H9 (cell line): Measurements from ENCODE around the gene CCDC93. TPM values are rescaled to one million over a fixed set of nuclear protein-coding genes. Genes with fewer than 3 reads are reported as not detected.

Source experiments
- DNase-seq: peaks from one replicate; pipeline ENCODE4 v3.0.0-alpha.2; 2017
- H2AFZ ChIP-seq: one replicate; pipeline ENCODE4 v1.6.1; 2013; ENCODE audit warnings: mild to moderate bottlenecking, low read length, control low read depth, moderate library complexity
- H2AK5ac ChIP-seq: 2 replicates; pipeline ENCODE4 v1.6.1; 2013; ENCODE audit warnings: low read length, control low read depth, mixed read lengths; ENCODE audit not compliant: insufficient read length
- H2BK120ac ChIP-seq: one replicate; pipeline ENCODE4 v1.6.1; 2013; ENCODE audit warnings: low read depth, mild to moderate bottlenecking, low read length, control low read depth, inconsistent platforms; ENCODE audit not compliant: poor library complexity, severe bottlenecking
- H2BK12ac ChIP-seq: 2 replicates; pipeline ENCODE4 v1.6.1; 2013; ENCODE audit warnings: low read length, control low read depth, mixed read lengths, low read depth; ENCODE audit not compliant: insufficient read length
- H2BK15ac ChIP-seq: 2 replicates; pipeline ENCODE4 v1.6.1; 2013; ENCODE audit warnings: low read depth, low read length, control low read depth
- H2BK20ac ChIP-seq: one replicate; pipeline ENCODE4 v1.6.1; 2013; ENCODE audit warnings: low read depth, mild to moderate bottlenecking, low read length, control low read depth, inconsistent platforms; ENCODE audit not compliant: poor library complexity, severe bottlenecking
- H2BK5ac ChIP-seq: 2 replicates; pipeline ENCODE4 v1.6.1; 2013; ENCODE audit warnings: low read length, control low read depth, mixed read lengths; ENCODE audit not compliant: insufficient read length
- H3K14ac ChIP-seq: 2 replicates; pipeline ENCODE4 v1.6.1; 2013; ENCODE audit warnings: low read length, control low read depth; ENCODE audit not compliant: insufficient read depth
- H3K18ac ChIP-seq: 2 replicates; pipeline ENCODE4 v1.6.1; 2013; ENCODE audit warnings: low read depth, mild to moderate bottlenecking, mixed read lengths, low read length, control low read depth; ENCODE audit not compliant: insufficient read length
- H3K23ac ChIP-seq: 2 replicates; pipeline ENCODE4 v1.6.1; 2013; ENCODE audit warnings: low read length, control low read depth, mixed read lengths, low read depth; ENCODE audit not compliant: insufficient read length
- H3K23me2 ChIP-seq: 2 replicates; pipeline ENCODE4 v1.6.1; 2013; ENCODE audit warnings: low read depth, mild to moderate bottlenecking, mixed read lengths, low read length, control low read depth; ENCODE audit not compliant: insufficient read length, poor library complexity, severe bottlenecking
- H3K27ac ChIP-seq: 2 replicates; pipeline ENCODE4 v1.5.1; 2013; ENCODE audit warnings: low read length, control low read depth, mixed read lengths, low read depth; ENCODE audit not compliant: insufficient read length
- H3K27me3 ChIP-seq: 2 replicates; pipeline ENCODE4 v1.6.1; 2013; ENCODE audit warnings: low read length, control low read depth, inconsistent platforms; ENCODE audit not compliant: insufficient read depth
- H3K4ac ChIP-seq: 2 replicates; pipeline ENCODE4 v1.6.1; 2013; ENCODE audit warnings: low read depth, mild to moderate bottlenecking, control low read depth, inconsistent platforms, low read length, moderate library complexity
- H3K4me1 ChIP-seq: 2 replicates; pipeline ENCODE4 v1.6.1; 2013; ENCODE audit warnings: low read length, control low read depth, inconsistent platforms; ENCODE audit not compliant: insufficient read depth
- H3K4me2 ChIP-seq: 2 replicates; pipeline ENCODE4 v1.6.1; 2013; ENCODE audit warnings: low read length, control low read depth, mixed read lengths; ENCODE audit not compliant: insufficient read length, insufficient read depth
- H3K56ac ChIP-seq: 2 replicates; pipeline ENCODE4 v1.6.1; 2013; ENCODE audit warnings: low read depth, mild to moderate bottlenecking, mixed read lengths, low read length, control low read depth; ENCODE audit not compliant: insufficient read length
- H3K79me1 ChIP-seq: 2 replicates; pipeline ENCODE4 v1.6.1; 2013; ENCODE audit warnings: low read depth, mild to moderate bottlenecking, moderate library complexity, low read length, control low read depth, inconsistent platforms; ENCODE audit not compliant: insufficient read depth, poor library complexity, severe bottlenecking
- H3K79me2 ChIP-seq: 2 replicates; pipeline ENCODE4 v1.6.1; 2013; ENCODE audit warnings: low read length, control low read depth, inconsistent platforms; ENCODE audit not compliant: insufficient read depth
- H3K9ac ChIP-seq: 2 replicates; pipeline ENCODE4 v1.6.1; 2013; ENCODE audit warnings: low read length, control low read depth, mixed read lengths; ENCODE audit not compliant: insufficient read length; ENCODE audit errors: extremely low read depth
- H3K9me3 ChIP-seq: one replicate; pipeline ENCODE4 v1.6.1; 2013; ENCODE audit warnings: low read depth, low read length, inconsistent platforms; ENCODE audit not compliant: control insufficient read depth
- H3T11ph ChIP-seq: one replicate; pipeline ENCODE4 v1.6.1; 2013; ENCODE audit warnings: mild to moderate bottlenecking, low read length, control low read depth, inconsistent platforms
- H4K20me1 ChIP-seq: one replicate; pipeline ENCODE4 v1.6.1; 2013; ENCODE audit not compliant: control insufficient read depth, insufficient read length, insufficient read depth
- H4K5ac ChIP-seq: 2 replicates; pipeline ENCODE4 v1.6.1; 2013; ENCODE audit warnings: low read depth, mild to moderate bottlenecking, mixed read lengths, low read length, control low read depth; ENCODE audit not compliant: insufficient read length
- H4K8ac ChIP-seq: replicated peaks from 2 replicates; pipeline ENCODE4 v1.6.1; 2013; ENCODE audit warnings: low read length, control low read depth, mixed read lengths, low read depth; ENCODE audit not compliant: insufficient read length
- H4K91ac ChIP-seq: 2 replicates; pipeline ENCODE4 v1.6.1; 2013; ENCODE audit warnings: low read depth, mild to moderate bottlenecking, moderate library complexity, mixed read lengths, low read length, control low read depth; ENCODE audit not compliant: insufficient read length
- H3K27ac Mint-ChIP-seq, 3 experiments: 2 replicates in 2 of 3; 3 replicates in 1 of 3; pipeline ENCODE4 v1.8.0; 2020 to 2021; ENCODE audit warnings: mixed read lengths in 3 of 3, mild to moderate bottlenecking in 1 of 3, moderate library complexity in 1 of 3
- H3K27me3 Mint-ChIP-seq: 2 replicates; pipeline ENCODE4 v1.8.0; 2021; ENCODE audit warnings: low read depth, mild to moderate bottlenecking, moderate library complexity, mixed read lengths
- H3K36me3 Mint-ChIP-seq, 3 experiments: 2 replicates in 2 of 3; 3 replicates in 1 of 3; pipeline ENCODE4 v1.8.0; 2020 to 2021; ENCODE audit warnings: low read depth in 3 of 3, mixed read lengths in 3 of 3; ENCODE audit not compliant: insufficient read depth in 1 of 3
- H3K4me1 Mint-ChIP-seq, 2 experiments: 2 replicates each; pipeline ENCODE4 v1.8.0; 2020; ENCODE audit warnings: mixed read lengths in 2 of 2
- H3K4me3 Mint-ChIP-seq, 2 experiments: 2 replicates in 1 of 2; 3 replicates in 1 of 2; pipeline ENCODE4 v1.8.0; 2020 to 2021; ENCODE audit warnings: mild to moderate bottlenecking in 2 of 2, mixed read lengths in 2 of 2, moderate library complexity in 1 of 2
- H3K9me3 Mint-ChIP-seq, 2 experiments: 2 replicates in 1 of 2; 3 replicates in 1 of 2; pipeline ENCODE4 v1.8.0; 2020; ENCODE audit warnings: mild to moderate bottlenecking in 2 of 2, mixed read lengths in 2 of 2, moderate library complexity in 1 of 2
- WGBS: extraction: QIAGEN DNeasy Blood & Tissue Kit; methylation state at CpG from one replicate; pipeline ENCODE4 v1.1.7; 2013; ENCODE audit warnings: missing lambda C conversion rate, low lambda C conversion rate, mixed read lengths; ENCODE audit not compliant: insufficient read length; ENCODE audit errors: extremely low coverage; 5-methylcytosine and 5-hydroxymethylcytosine counted together
- total RNA-seq: library from RNA; stranded (reverse); gene quantifications from 2 replicates; pipeline ENCODE4 v1.2.1, GENCODE V29; 2021
- TF ChIP-seq, protein P1 (sequence below): fragments of 200-600 bp; sonication (generic); conservative IDR thresholded peaks from 3 replicates; pipeline ENCODE4 v1.8.0; 2021; ENCODE audit warnings: antibody characterized with exemption, mild to moderate bottlenecking

The CCDC93 gene
- total RNA-seq, 1 experiment from 2014 or later, result 16.4 TPM

GRCh38 chr2:118013221-118013723 is 598 bp downstream of the CCDC93 start:
- peaks cover 7% of the 10 kb centered on the region for H3K23me2 ChIP-seq
- peak overlapping the region; percentile 89 for H3K4me2 ChIP-seq
- H3K9me3 ChIP-seq, result no peaks in the 10 kb centered on the region
- peak overlapping the region; percentile 82 to 89 for H3K4me3 Mint-ChIP-seq
- H3K4me1 ChIP-seq, result no peaks in the 10 kb centered on the region; the same call in 1 of the 2 replicates
- peak overlapping the region in 1 of 3 experiments; percentile 23; a peak in 1 of 7 replicates for H3K27ac Mint-ChIP-seq
- H3K9me3 Mint-ChIP-seq, result peaks cover 3% of the 10 kb centered on the region in 2 experiments; a peak in 3 of 5 replicates
- H4K91ac ChIP-seq, result no peak overlapping the region
- no peak overlapping the region for H2BK12ac ChIP-seq
- 0 out of 2 replicates have a peak overlapping the region, but pooled peaks have one; percentile 16 for H3K14ac ChIP-seq
- H2AK5ac ChIP-seq, result no peak overlapping the region
- H3K56ac ChIP-seq, result no peak overlapping the region
- no peak overlapping the region for H3K23ac ChIP-seq
- no peak overlapping the region for H3K9ac ChIP-seq
- H4K20me1 ChIP-seq, result no peaks in the 10 kb centered on the region
- peak; percentile 48 for DNase-seq
- peaks cover 8% of the 10 kb centered on the region for H3K79me2 ChIP-seq
- no CpG with 5 or more reads among the region's 48 CpGs for WGBS
- TF ChIP-seq, protein P1, sequence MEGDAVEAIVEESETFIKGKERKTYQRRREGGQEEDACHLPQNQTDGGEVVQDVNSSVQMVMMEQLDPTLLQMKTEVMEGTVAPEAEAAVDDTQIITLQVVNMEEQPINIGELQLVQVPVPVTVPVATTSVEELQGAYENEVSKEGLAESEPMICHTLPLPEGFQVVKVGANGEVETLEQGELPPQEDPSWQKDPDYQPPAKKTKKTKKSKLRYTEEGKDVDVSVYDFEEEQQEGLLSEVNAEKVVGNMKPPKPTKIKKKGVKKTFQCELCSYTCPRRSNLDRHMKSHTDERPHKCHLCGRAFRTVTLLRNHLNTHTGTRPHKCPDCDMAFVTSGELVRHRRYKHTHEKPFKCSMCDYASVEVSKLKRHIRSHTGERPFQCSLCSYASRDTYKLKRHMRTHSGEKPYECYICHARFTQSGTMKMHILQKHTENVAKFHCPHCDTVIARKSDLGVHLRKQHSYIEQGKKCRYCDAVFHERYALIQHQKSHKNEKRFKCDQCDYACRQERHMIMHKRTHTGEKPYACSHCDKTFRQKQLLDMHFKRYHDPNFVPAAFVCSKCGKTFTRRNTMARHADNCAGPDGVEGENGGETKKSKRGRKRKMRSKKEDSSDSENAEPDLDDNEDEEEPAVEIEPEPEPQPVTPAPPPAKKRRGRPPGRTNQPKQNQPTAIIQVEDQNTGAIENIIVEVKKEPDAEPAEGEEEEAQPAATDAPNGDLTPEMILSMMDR, result peak; percentile 16; the same call in 1 of the 3 replicates
- no peak overlapping the region for H2BK20ac ChIP-seq
- H3T11ph ChIP-seq, result no peak overlapping the region
- no peak overlapping the region for H4K5ac ChIP-seq
- no peak overlapping the region for H2AFZ ChIP-seq
- peaks cover 0 to 3% (median 1%) of the 10 kb centered on the region in 3 experiments; a peak in 4 of 7 replicates for H3K36me3 Mint-ChIP-seq
- H3K4me1 Mint-ChIP-seq, result peaks cover 12 to 17% of the 10 kb centered on the region in 2 experiments
- H3K27ac ChIP-seq, result no peak overlapping the region
- no peak overlapping the region for H3K18ac ChIP-seq
- no peak overlapping the region for H2BK120ac ChIP-seq
- no peak overlapping the region for H3K4ac ChIP-seq
- peaks cover 6% of the 10 kb centered on the region; the same call in 1 of the 2 replicates for H3K27me3 ChIP-seq
- no peak overlapping the region for H2BK5ac ChIP-seq
- no peak overlapping the region for H4K8ac ChIP-seq
- H2BK15ac ChIP-seq, result no peak overlapping the region
- no peaks in the 10 kb centered on the region for H3K79me1 ChIP-seq
- peaks cover 33% of the 10 kb centered on the region for H3K27me3 Mint-ChIP-seq
